Activated CD8-positive, alpha-beta T cell treated with anti-CD3 and anti-CD28 coated beads for 36 hours (primary cell): ENCODE data around the gene FOXP4. TPM values are rescaled to one million over a fixed set of nuclear protein-coding genes. Genes with fewer than 3 reads are reported as not detected.

Source experiments
- ATAC-seq: fragments of 200-7000 bp; cut with Tn5 transposase; one replicate; pipeline ENCODE4 v1.10.0; 2021; ENCODE audit warnings: mild to moderate bottlenecking, moderate library complexity
- CTCF ChIA-PET: fragments of 350-600 bp; sonication (Branson Sonifier 250); formaldehyde crosslinking; loops from one replicate; lab custom pipeline; 2021; ENCODE audit warnings: antibody characterized with exemption; lab: Charles Lee
- POLR2A ChIA-PET: fragments of 350-600 bp; sonication (Branson Sonifier 250); formaldehyde crosslinking; loops from one replicate; lab custom pipeline; 2021; ENCODE audit warnings: antibody characterized with exemption; lab: Charles Lee
- DNase-seq: peaks from one replicate; pipeline ENCODE4 v3.0.0-alpha.2; 2020
- H3K27ac Mint-ChIP-seq: one replicate; pipeline ENCODE4 v1.8.0; 2021; ENCODE audit warnings: mild to moderate bottlenecking, mixed read lengths
- H3K27me3 Mint-ChIP-seq: one replicate; pipeline ENCODE4 v1.8.0; 2021; ENCODE audit warnings: mixed read lengths
- H3K36me3 Mint-ChIP-seq: one replicate; pipeline ENCODE4 v1.8.0; 2021; ENCODE audit warnings: low read depth, mixed read lengths
- H3K4me1 Mint-ChIP-seq: one replicate; pipeline ENCODE4 v1.8.0; 2021; ENCODE audit warnings: low read depth, mixed read lengths
- H3K4me3 Mint-ChIP-seq: one replicate; pipeline ENCODE4 v1.8.0; 2021; ENCODE audit warnings: mild to moderate bottlenecking, moderate library complexity, mixed read lengths
- H3K9me3 Mint-ChIP-seq: one replicate; pipeline ENCODE4 v1.8.0; 2021; ENCODE audit warnings: mixed read lengths
- CTCF ChIP-seq: fragments of 200-600 bp; IDR thresholded peaks from one replicate; pipeline ENCODE4 v1.8.0; 2022; ENCODE audit warnings: antibody characterized with exemption, mild to moderate bottlenecking
- intact Hi-C: fragments of 100-400 bp; cut with micrococcal nuclease; formaldehyde crosslinking; loops from one replicate; pipeline ENCODE4 v1.10.0; 2022
- total RNA-seq, 2 experiments: library from RNA; stranded (reverse); gene quantifications; one replicate each; pipeline ENCODE4 v1.2.3, GENCODE V29; 2021

FOXP4 gene
- total RNA-seq, 2 experiments from 2014 or later = 11.0 to 11.8 TPM

- Mint-ChIP-seq H3K4me1 (peaks cover 2% of the 10 kb centered on the region), H3K4me3 (no peak overlapping the region), H3K27ac (no peak overlapping the region), H3K27me3 (no peaks in the 10 kb centered on the region), H3K9me3 (no peaks in the 10 kb centered on the region), H3K36me3 (no peaks in the 10 kb centered on the region)
- no peak for TF ChIP-seq CTCF
- ATAC-seq = no peak
- DNase-seq = no peak
- ChIA-PET POLR2A (no interaction called here), CTCF (interaction anchor here (10.9 kb wide), 1 partner anchor 87 kb away, joined by 107 read pairs; no protein-coding TSS in a partner anchor)
- intact Hi-C loops = no loop called here
These were observed 52.5 kb downstream of the FOXP4 start for GRCh38 chr6:41598670-41599014.

GRCh38 chr6:41599015-41599851 is 53.1 kb downstream of the FOXP4 start:
- POLR2A ChIA-PET = no interaction called here
- ATAC-seq (no peak), DNase-seq (no peak)
- Mint-ChIP-seq H3K4me1 (peaks cover 2% of the 10 kb centered on the region), H3K9me3 (no peaks in the 10 kb centered on the region), H3K27ac (no peak overlapping the region), H3K27me3 (no peaks in the 10 kb centered on the region), H3K36me3 (no peaks in the 10 kb centered on the region), H3K4me3 (no peak overlapping the region)
- intact Hi-C loops = no loop called here
- CTCF ChIA-PET = interaction anchor here (10.9 kb wide), 1 partner anchor 86 kb away, joined by 107 read pairs; no protein-coding TSS in a partner anchor
- TF ChIP-seq CTCF = no peak

- ChIA-PET CTCF (interaction anchor here (10.9 kb wide), 1 partner anchor 85 kb away, joined by 107 read pairs; no protein-coding TSS in a partner anchor), POLR2A (no interaction called here)
- H3K27me3 Mint-ChIP-seq = no peaks in the 10 kb centered on the region
- H3K4me1 Mint-ChIP-seq = peaks cover 2% of the 10 kb centered on the region
- DNase-seq = no peak
- H3K27ac Mint-ChIP-seq = no peak overlapping the region
- intact Hi-C loops = no loop called here
- H3K36me3 Mint-ChIP-seq = no peaks in the 10 kb centered on the region
- no peak overlapping the region for H3K4me3 Mint-ChIP-seq
- no peak for TF ChIP-seq CTCF
- H3K9me3 Mint-ChIP-seq = no peaks in the 10 kb centered on the region
- ATAC-seq = no peak
These were observed 53.8 kb downstream of the FOXP4 start for GRCh38 chr6:41599852-41600445.

- Mint-ChIP-seq H3K4me1 (peaks cover 2% of the 10 kb centered on the region), H3K27ac (no peak overlapping the region), H3K27me3 (no peaks in the 10 kb centered on the region), H3K36me3 (no peaks in the 10 kb centered on the region), H3K4me3 (no peak overlapping the region), H3K9me3 (no peaks in the 10 kb centered on the region)
- CTCF ChIA-PET = interaction anchor here (0.9 to 10.9 kb wide), 4 partner anchors 18 to 232 kb away, joined by 3 to 107 read pairs (median 4); no protein-coding TSS in a partner anchor
- ATAC-seq (no peak), DNase-seq (no peak)
- intact Hi-C loops = no loop called here
- no peak for TF ChIP-seq CTCF
- POLR2A ChIA-PET = no interaction called here
These were observed 54.5 kb downstream of the FOXP4 start for GRCh38 chr6:41600499-41601247.
